Loucy (cell line): ENCODE measurements around the gene LRR1.

Experiments
- CTCF ChIP-seq: fragments of 200-600 bp; sonication (generic); conservative IDR thresholded peaks from 2 replicates; pipeline ENCODE4 v1.5.1; 2014; ENCODE audit warnings: mild to moderate bottlenecking, antibody characterized with exemption, low read length
- EZH2phosphoT487 ChIP-seq: fragments of 200-600 bp; IDR thresholded peaks from 2 replicates; pipeline ENCODE4 v1.6.1; 2018; ENCODE audit warnings: antibody characterized with exemption, mild to moderate bottlenecking, moderate library complexity, borderline replicate concordance

GRCh38 chr14:49621114-49621881 lies 22.6 kb downstream of the LRR1 start:
- no peak; the same call in 1 of the 2 replicates for TF ChIP-seq CTCF
- no peak for TF ChIP-seq EZH2phosphoT487
